AG04450 (cell line): ENCODE data around the gene PLEKHJ1. TPM values are rescaled to one million over a fixed set of nuclear protein-coding genes. Genes with fewer than 3 reads are reported as not detected.

ENCODE experiments used
- CTCF ChIA-PET: fragments of 300-600, 350-600 bp; formaldehyde crosslinking; extraction: SDS; loops from one replicate; lab custom pipeline; 2022; ENCODE audit warnings: antibody characterized with exemption, inconsistent platforms; lab: Charles Lee
- POLR2A ChIA-PET: fragments of 350-600 bp; formaldehyde crosslinking; extraction: SDS; loops from one replicate; lab custom pipeline; 2021; ENCODE audit warnings: antibody characterized with exemption, inconsistent platforms; lab: Yijun Ruan, JAX
- DNase-seq: peaks from one replicate; pipeline ENCODE4 v3.0.0-alpha.2; 2011; ENCODE audit warnings: low read depth, low spot score
- H3K27ac ChIP-seq: one replicate; pipeline ENCODE4 v1.5.1; 2012; ENCODE audit warnings: low read depth, low read length, control low read depth
- H3K27me3 ChIP-seq: one replicate; pipeline ENCODE4 v1.6.0; 2012; ENCODE audit warnings: low read length; ENCODE audit not compliant: control insufficient read depth, insufficient read depth
- H3K4me3 ChIP-seq: 2 replicates; pipeline ENCODE4 v1.5.1; 2011; ENCODE audit warnings: mild to moderate bottlenecking, low read depth, low read length, control low read depth
- H3K9me3 ChIP-seq: 2 replicates; pipeline ENCODE4 v1.5.1; 2012; ENCODE audit warnings: low read length; ENCODE audit not compliant: control insufficient read depth, insufficient read depth
- polyA plus RNA-seq: library from polyadenylated mRNA; depleted of rRNA; stranded (reverse); fragments of >200 nt; gene quantifications from 2 replicates; pipeline ENCODE4 v1.2.3, GENCODE V29; 2011
- TF ChIP-seq, protein P1 (sequence below): IDR thresholded peaks from 2 replicates; pipeline ENCODE4 v1.5.1; 2011; ENCODE audit warnings: low read depth, low read length, control low read depth, inconsistent platforms

PLEKHJ1 gene
- polyA plus RNA-seq, 1 experiment: 38.7 TPM

GRCh38 chr19:2197270-2197669 is 38.9 kb downstream of the PLEKHJ1 start:
- TF ChIP-seq, protein P1, sequence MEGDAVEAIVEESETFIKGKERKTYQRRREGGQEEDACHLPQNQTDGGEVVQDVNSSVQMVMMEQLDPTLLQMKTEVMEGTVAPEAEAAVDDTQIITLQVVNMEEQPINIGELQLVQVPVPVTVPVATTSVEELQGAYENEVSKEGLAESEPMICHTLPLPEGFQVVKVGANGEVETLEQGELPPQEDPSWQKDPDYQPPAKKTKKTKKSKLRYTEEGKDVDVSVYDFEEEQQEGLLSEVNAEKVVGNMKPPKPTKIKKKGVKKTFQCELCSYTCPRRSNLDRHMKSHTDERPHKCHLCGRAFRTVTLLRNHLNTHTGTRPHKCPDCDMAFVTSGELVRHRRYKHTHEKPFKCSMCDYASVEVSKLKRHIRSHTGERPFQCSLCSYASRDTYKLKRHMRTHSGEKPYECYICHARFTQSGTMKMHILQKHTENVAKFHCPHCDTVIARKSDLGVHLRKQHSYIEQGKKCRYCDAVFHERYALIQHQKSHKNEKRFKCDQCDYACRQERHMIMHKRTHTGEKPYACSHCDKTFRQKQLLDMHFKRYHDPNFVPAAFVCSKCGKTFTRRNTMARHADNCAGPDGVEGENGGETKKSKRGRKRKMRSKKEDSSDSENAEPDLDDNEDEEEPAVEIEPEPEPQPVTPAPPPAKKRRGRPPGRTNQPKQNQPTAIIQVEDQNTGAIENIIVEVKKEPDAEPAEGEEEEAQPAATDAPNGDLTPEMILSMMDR: no peak
- peaks cover 11% of the 10 kb centered on the region; the same call in 1 of the 2 replicates for H3K9me3 ChIP-seq
- POLR2A ChIA-PET: no interaction called here
- DNase-seq: no peak
- no peak overlapping the region for H3K27ac ChIP-seq
- CTCF ChIA-PET: no interaction called here
- no peaks in the 10 kb centered on the region for H3K27me3 ChIP-seq
- H3K4me3 ChIP-seq: no peak overlapping the region

GRCh38 chr19:2195914-2196313 is 40.2 kb downstream of the PLEKHJ1 start:
- H3K9me3 ChIP-seq: peaks cover 11% of the 10 kb centered on the region; the same call in 1 of the 2 replicates
- CTCF ChIA-PET: no interaction called here
- POLR2A ChIA-PET: no interaction called here
- DNase-seq: no peak
- TF ChIP-seq, protein P1: no peak
- H3K27me3 ChIP-seq: no peaks in the 10 kb centered on the region
- no peak overlapping the region for H3K4me3 ChIP-seq
- H3K27ac ChIP-seq: no peak overlapping the region

DNA sequence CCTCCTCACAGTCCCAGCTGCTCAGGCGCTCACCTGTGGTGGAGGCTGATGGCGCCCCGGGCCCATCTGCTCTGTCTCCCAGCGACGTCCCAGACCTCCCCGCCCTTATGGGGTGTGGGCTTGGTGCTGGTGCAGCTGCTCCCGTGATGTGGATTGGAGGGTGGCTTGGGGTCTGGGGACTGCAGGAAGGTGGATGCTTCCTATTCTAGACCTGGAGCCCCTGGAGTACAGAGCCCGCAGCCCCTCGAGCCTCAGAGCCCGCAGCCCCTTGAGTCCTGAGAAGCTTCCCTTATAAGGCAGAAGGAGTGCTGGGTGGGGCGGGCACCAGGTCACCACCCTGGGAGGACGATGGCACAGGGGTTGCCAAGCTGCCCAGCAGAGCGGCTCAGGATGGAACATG is 40.8 kb downstream of the PLEKHJ1 start:
- TF ChIP-seq, protein P1: no peak
- DNase-seq: no peak
- Histone ChIP-seq H3K9me3 (peaks cover 8% of the 10 kb centered on the region; the same call in 1 of the 2 replicates), H3K27me3 (no peaks in the 10 kb centered on the region), H3K4me3 (no peak overlapping the region), H3K27ac (no peak overlapping the region)
- ChIA-PET CTCF (no interaction called here), POLR2A (no interaction called here)

GRCh38 chr19:2194513-2195078 is 41.5 kb downstream of the PLEKHJ1 start:
- ChIA-PET POLR2A (no interaction called here), CTCF (no interaction called here)
- H3K27ac ChIP-seq: no peak overlapping the region
- DNase-seq: no peak
- no peaks in the 10 kb centered on the region for H3K27me3 ChIP-seq
- TF ChIP-seq, protein P1: no peak
- no peak overlapping the region for H3K4me3 ChIP-seq
- H3K9me3 ChIP-seq: peaks cover under 1% of the 10 kb centered on the region; the same call in 1 of the 2 replicates

DNA sequence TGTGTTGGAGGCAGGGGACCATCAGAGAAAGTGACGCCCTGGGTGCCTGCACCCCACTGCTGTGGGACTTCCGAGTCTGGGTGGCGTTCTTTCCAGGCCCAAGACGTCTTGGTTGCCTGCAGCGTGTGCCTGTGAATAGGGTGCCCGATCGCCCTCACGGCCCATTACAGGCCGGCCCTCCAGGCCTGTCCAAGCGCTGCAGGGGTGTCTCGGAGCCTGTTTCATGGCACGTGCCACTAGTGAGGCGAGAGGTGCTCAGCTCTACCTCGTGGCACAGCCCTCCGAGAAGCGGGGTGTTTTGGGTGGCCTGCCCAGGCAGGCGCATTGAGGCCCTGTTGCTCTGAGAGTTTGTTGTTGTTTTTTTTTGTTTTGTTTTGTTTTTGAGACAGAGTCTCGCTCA is 42.3 kb downstream of the PLEKHJ1 start:
- DNase-seq: no peak
- ChIA-PET POLR2A (no interaction called here), CTCF (no interaction called here)
- Histone ChIP-seq H3K27ac (no peak overlapping the region), H3K4me3 (no peak overlapping the region), H3K27me3 (no peaks in the 10 kb centered on the region), H3K9me3 (no peaks in the 10 kb centered on the region; the same call in 1 of the 2 replicates)
- TF ChIP-seq, protein P1: no peak
